A549 treated with Mapracorat at 1 μM for 4 hours (cell line): ENCODE measurements around the gene ACLY. TPM values are rescaled to one million over a fixed set of nuclear protein-coding genes. Genes with fewer than 3 reads are reported as not detected.

Source experiments
- total RNA-seq: library from RNA; stranded (reverse); fragments of 200-300 nt; extraction: Qiagen RNA extraction; gene quantifications from 5 replicates; pipeline ENCODE4 v1.2.3, GENCODE V29; 2022

Gene ACLY
- total RNA-seq: 244 to 274 TPM (median 269 TPM) in 5 replicates

GRCh38 chr17:41918314-41919164 lies at the start of gene ACLY:
TSS of gene ACLY (minus strand) at chr17:41918951. CDS start at chr17:41913873, 5,078 bp downstream.

GRCh38 chr17:41966463-41967140 lies 47.9 kb upstream of the ACLY start, which contains the start of gene CNP:
TSS of gene CNP (plus strand) at chr17:41966795. CDS start at chr17:41966885, 90 bp downstream.

GRCh38 chr17:41930009-41930832 lies 11.5 kb upstream of the ACLY start, which contains the start of gene ODAD4:
TSS of gene ODAD4 (plus strand) at chr17:41930617. CDS start at chr17:41930724, 107 bp downstream.

GRCh38 chr17:41864836-41865595 lies 53.7 kb downstream of the ACLY start, which contains the start of gene KLHL11:
TSS of gene KLHL11 (minus strand) at chr17:41865423. CDS start at chr17:41865370, 53 bp downstream.

GRCh38 chr17:41837761-41838538 lies 80.8 kb downstream of the ACLY start, which contains the start of gene KLHL10:
TSS of gene KLHL10 (plus strand) at chr17:41837825. CDS start at chr17:41837933, 108 bp downstream.

GRCh38 chr17:41835800-41836549 lies 82.8 kb downstream of the ACLY start, which contains the start of gene NT5C3B:
TSS of gene NT5C3B (minus strand) at chr17:41836232. CDS start at chr17:41836193, 39 bp downstream.

Other genes starting within 250 kb of the ACLY start
- 1,203 to 1,690 TPM (median 1,363 TPM) in 5 replicates for gene EIF1, start 230.1 kb downstream of the ACLY start, total RNA-seq
- gene GAST, start 206.6 kb downstream of the ACLY start, total RNA-seq: 0.44 to 0.49 TPM in 2 of 5 replicates, not detected in the others
- 1.1 to 1.7 TPM (median 1.4 TPM) in 5 replicates for gene HAP1, start 184.3 kb downstream of the ACLY start, total RNA-seq
- gene JUP, start 132.2 kb downstream of the ACLY start, total RNA-seq: 85.1 to 127 TPM (median 113 TPM) in 5 replicates
- 25.6 to 36.5 TPM (median 33.6 TPM) in 5 replicates for gene P3H4, start 107.0 kb downstream of the ACLY start, total RNA-seq
- 84.8 to 112 TPM (median 102 TPM) in 5 replicates for gene FKBP10, start 105.9 kb downstream of the ACLY start, total RNA-seq
- gene NT5C3B, start 82.7 kb downstream of the ACLY start, total RNA-seq: 102 to 111 TPM (median 106 TPM) in 5 replicates
- 0.10 to 0.18 TPM (median 0.12 TPM) in 3 of 5 replicates, not detected in the others for gene KLHL10, start 81.1 kb downstream of the ACLY start, total RNA-seq
- 2.0 to 3.0 TPM (median 2.9 TPM) in 5 replicates for gene KLHL11, start 53.5 kb downstream of the ACLY start, total RNA-seq
- 1.2 to 1.8 TPM (median 1.4 TPM) in 5 replicates for gene ODAD4, start 11.7 kb upstream of the ACLY start, total RNA-seq
- gene CNP, start 47.8 kb upstream of the ACLY start, total RNA-seq: 56.2 to 72.6 TPM (median 69.8 TPM) in 5 replicates
- gene DNAJC7, start 98.5 kb upstream of the ACLY start, total RNA-seq: 112 to 117 TPM (median 114 TPM) in 5 replicates
- gene NKIRAS2, start 101.1 kb upstream of the ACLY start, total RNA-seq: 41.3 to 47.2 TPM (median 43.7 TPM) in 5 replicates
- 0.50 to 0.84 TPM (median 0.68 TPM) in 5 replicates for gene C17orf113, start 131.7 kb upstream of the ACLY start, total RNA-seq
- gene ZNF385C, start 179.5 kb upstream of the ACLY start, total RNA-seq: 0.15 to 0.29 TPM (median 0.16 TPM) in 5 replicates
- gene DHX58, start 193.8 kb upstream of the ACLY start, total RNA-seq: 0.25 to 0.66 TPM (median 0.45 TPM) in 5 replicates
- gene KAT2A, start 202.4 kb upstream of the ACLY start, total RNA-seq: 35.2 to 51.5 TPM (median 44.8 TPM) in 5 replicates
- gene HSPB9, start 203.9 kb upstream of the ACLY start, total RNA-seq: not detected in 5 replicates
- 221 to 267 TPM (median 261 TPM) in 5 replicates for gene RAB5C, start 236.0 kb upstream of the ACLY start, total RNA-seq